AG04450 (cell line): ENCODE results near the gene NME1. TPM values are rescaled to one million over a fixed set of nuclear protein-coding genes. Genes with fewer than 3 reads are reported as not detected.
A peak's percentile ranks its signal among the peaks of the same experiment; 100 is the strongest.
"Not testable (repeated sequence)": the region's sequence is repeated elsewhere in the genome, so short reads cannot be mapped to it uniquely, and the experiment has no call there.

Experiments
- CTCF ChIA-PET: fragments of 300-600, 350-600 bp; formaldehyde crosslinking; extraction: SDS; loops from one replicate; lab custom pipeline; 2022; ENCODE audit warnings: antibody characterized with exemption, inconsistent platforms; lab: Charles Lee
- POLR2A ChIA-PET: fragments of 350-600 bp; formaldehyde crosslinking; extraction: SDS; loops from one replicate; lab custom pipeline; 2021; ENCODE audit warnings: antibody characterized with exemption, inconsistent platforms; lab: Yijun Ruan, JAX
- DNase-seq: peaks from one replicate; pipeline ENCODE4 v3.0.0-alpha.2; 2011; ENCODE audit warnings: low read depth, low spot score
- H3K27ac ChIP-seq: one replicate; pipeline ENCODE4 v1.5.1; 2012; ENCODE audit warnings: low read depth, low read length, control low read depth
- H3K27me3 ChIP-seq: one replicate; pipeline ENCODE4 v1.6.0; 2012; ENCODE audit warnings: low read length; ENCODE audit not compliant: control insufficient read depth, insufficient read depth
- H3K4me3 ChIP-seq: 2 replicates; pipeline ENCODE4 v1.5.1; 2011; ENCODE audit warnings: mild to moderate bottlenecking, low read depth, low read length, control low read depth
- H3K9me3 ChIP-seq: 2 replicates; pipeline ENCODE4 v1.5.1; 2012; ENCODE audit warnings: low read length; ENCODE audit not compliant: control insufficient read depth, insufficient read depth
- CTCF ChIP-seq: IDR thresholded peaks from 2 replicates; pipeline ENCODE4 v1.5.1; 2011; ENCODE audit warnings: low read depth, low read length, control low read depth, inconsistent platforms
- polyA plus RNA-seq: library from polyadenylated mRNA; depleted of rRNA; stranded (reverse); fragments of >200 nt; gene quantifications from 2 replicates; pipeline ENCODE4 v1.2.3, GENCODE V29; 2011

The NME1 gene
- polyA plus RNA-seq, 1 experiment = 350 TPM

DNA sequence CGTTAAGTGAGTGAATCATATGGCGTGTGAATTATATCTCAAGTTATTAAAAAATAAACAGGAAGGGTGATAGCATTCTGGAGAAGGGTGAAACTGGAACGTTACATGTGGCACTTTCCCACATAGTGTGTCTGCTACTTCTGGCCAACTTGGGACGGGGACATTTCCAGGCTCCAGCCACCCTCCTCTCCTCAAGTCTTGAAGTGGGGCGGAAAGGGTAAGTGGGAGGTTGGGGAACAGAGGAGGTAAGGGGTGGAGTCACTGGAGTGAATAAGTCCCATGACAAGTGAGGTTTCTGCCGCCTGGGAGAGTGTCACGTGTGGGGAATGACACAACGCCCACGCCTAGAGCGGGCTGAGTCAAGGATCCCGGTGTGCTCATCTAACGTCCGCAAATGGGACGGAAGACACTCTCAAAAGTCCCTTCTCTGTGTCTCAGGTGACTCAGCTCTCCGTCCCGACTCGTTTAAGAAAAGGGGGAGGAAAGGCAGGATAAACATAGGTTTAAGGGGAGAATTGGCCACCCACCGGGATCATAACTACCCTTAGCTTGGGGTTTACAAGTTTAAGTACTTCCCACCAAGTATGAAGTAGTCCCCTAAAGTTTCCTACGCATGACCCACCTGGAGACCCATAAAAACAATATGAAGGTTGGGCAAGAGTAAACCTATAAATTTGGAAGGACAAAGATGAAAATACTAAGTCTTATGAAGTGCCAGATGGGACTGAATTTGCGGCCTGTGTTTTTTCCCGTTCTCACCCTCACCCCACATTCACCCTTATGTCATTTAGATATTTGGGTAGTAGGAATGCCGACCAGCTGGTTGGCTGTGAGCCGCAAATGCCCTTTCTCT lies 31.5 kb upstream of the NME1 start:
- ChIA-PET POLR2A (interaction anchor here (0.6 to 1.5 kb wide), 2 partner anchors 31 to 55 kb away, joined by 4 to 10 read pairs; partner anchors contain the start of gene NME1), CTCF (interaction anchor here (0.7 to 1.8 kb wide), 2 partner anchors 31 to 156 kb away, joined by 3 to 4 read pairs; partner anchors contain the start of gene NME1)
- Histone ChIP-seq H3K4me3 (peak overlapping the region; percentile 73), H3K27me3 (no peaks in the 10 kb centered on the region), H3K27ac (peak overlapping the region; percentile 98), H3K9me3 (no peaks in the 10 kb centered on the region; the same call in 1 of the 2 replicates)
- TF ChIP-seq CTCF = no peak
- peak; percentile 47 for DNase-seq

DNA sequence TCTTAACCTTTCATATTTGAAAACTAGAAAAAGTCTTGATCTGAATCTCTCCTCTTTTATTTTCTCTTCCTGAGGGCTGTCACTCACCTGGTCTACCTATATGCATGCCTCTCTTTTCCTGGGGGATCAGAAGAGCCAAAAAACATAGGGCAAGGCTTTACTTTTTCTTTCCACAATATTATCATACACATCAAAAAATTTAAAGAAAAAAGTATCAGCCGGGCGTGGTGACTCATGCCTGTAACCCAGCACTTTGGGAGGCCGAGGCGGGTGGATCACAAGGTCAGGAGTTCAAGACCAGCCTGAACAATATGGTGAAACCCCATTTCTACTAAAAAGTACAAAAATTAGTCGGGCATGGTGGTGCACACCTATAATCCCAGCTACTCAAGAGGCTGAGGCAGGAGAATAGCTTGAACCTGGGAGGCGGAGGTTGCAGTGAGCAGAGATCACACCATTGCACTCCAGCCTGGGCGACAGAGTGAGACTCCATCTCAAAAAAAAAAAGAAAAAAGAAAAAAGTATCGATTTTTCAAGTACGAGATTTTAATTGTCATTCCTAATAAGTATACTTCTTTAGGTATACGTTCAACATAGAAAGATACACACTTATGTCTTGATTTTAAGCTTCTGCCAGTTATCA lies 30.8 kb upstream of the NME1 start:
- H3K4me3 ChIP-seq = not testable (repeated sequence)

DNA sequence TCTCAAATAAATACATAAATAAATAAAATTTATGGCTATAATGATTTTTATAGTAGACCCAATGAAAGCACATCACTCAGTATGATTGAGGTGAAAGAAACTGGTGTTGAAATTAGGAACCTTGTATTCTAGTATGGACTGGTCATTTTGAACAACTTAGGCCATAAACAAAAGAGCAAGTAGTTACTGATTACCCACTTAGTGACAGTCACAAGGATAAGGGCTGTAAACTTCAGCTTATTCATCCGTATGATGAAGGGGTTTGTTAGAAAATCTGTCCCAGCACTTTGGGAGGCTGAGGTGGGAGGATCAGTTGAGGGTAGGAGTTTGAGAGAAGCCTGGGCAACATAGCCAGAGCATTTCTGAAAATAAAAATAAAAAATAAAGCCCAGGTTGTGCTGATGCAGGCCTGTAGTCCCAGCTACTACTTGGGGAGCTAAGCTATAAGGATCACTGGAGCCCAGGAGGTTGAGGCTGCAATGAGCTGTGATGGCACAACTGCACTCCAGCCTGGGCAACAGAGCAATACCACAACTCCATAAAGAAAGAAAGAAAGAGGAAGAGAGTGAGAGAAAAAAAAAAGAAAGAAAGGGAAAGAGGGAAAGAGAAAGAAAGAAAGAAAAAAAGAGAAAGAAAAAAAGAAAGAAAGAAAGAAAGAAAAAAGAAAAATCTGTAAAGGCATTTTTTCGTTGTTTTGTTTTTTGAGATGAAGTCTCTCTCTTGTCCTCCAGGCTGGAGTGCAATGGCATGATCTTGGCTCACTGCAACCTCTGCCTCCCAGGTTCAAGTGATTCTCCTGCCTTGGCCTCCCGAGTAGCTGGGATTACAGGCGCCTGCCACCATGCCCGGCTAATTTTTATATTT lies 28.5 kb upstream of the NME1 start:
- TF ChIP-seq CTCF = no peak
- ChIA-PET POLR2A (interaction anchor here (0.7 kb wide), 1 partner anchor 339 kb away, joined by 9 read pairs; no protein-coding TSS in a partner anchor), CTCF (no interaction called here)
- Histone ChIP-seq H3K27me3 (no peaks in the 10 kb centered on the region), H3K9me3 (no peaks in the 10 kb centered on the region; the same call in 1 of the 2 replicates), H3K27ac (no peak overlapping the region), H3K4me3 (no peak overlapping the region)
- DNase-seq = no peak

More for the DNA sequence above, 30.8 kb upstream of the NME1 start:
- H3K27me3 ChIP-seq, H3K9me3 ChIP-seq, POLR2A ChIA-PET, DNase-seq: not testable (repeated sequence)
- H3K27ac ChIP-seq = peak overlapping the region; percentile 98
- CTCF ChIA-PET = interaction anchor here (0.7 kb wide), 1 partner anchor 157 kb away, joined by 3 read pairs; no protein-coding TSS in a partner anchor

DNA sequence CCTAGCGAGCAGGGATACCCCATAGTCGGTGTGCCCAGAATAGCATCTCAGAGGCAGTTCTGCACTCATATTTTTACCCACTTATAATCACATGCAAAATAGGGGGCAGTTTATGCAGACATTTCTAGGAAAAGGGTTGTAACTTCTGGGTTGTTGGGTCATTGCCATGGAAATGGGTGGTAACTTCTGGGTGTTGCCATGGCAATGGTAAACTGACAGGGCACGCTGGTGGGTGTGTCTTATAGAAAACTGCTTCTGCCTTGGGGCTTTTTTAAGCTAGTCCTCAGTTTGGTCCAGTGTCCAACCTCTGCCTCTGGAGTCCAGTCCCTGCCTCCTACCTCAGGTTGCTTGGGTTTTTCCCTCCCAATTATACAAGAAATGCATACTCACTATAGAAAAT lies 25.3 kb upstream of the NME1 start:
- Histone ChIP-seq H3K27ac (no peak overlapping the region), H3K27me3 (no peaks in the 10 kb centered on the region), H3K9me3 (no peaks in the 10 kb centered on the region), H3K4me3 (no peak overlapping the region)
- ChIA-PET CTCF (interaction anchor here (1.1 kb wide), 1 partner anchor 25 kb away, joined by 7 read pairs; the partner anchor contains the start of gene NME1), POLR2A (no interaction called here)
- no peak for DNase-seq
- TF ChIP-seq CTCF = no peak

DNA sequence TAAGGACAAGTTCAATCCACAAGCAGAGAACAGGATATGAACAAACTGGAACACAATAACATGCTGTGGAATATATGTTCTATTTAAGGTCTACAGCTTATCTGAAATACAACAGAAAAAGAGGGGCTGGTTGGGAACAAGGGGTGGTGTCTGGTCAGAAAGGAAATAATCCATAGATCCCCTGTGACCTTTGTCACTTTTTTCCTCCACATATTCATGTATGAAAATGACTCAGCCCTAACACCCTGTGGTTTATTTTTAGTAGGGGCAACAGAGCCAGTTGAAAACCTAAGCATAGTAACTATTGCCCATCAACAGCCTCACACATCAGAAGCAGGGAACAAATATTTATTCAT lies 20.4 kb upstream of the NME1 start:
- POLR2A ChIA-PET = no interaction called here
- Histone ChIP-seq H3K27me3 (no peaks in the 10 kb centered on the region), H3K9me3 (no peaks in the 10 kb centered on the region), H3K27ac (no peak overlapping the region), H3K4me3 (no peak overlapping the region)
- TF ChIP-seq CTCF = no peak
- CTCF ChIA-PET = no interaction called here
- no peak for DNase-seq
